Right lobe of liver (tissue), 6 donors: ENCODE measurements around the gene PPP5C. TPM values are rescaled to one million over a fixed set of nuclear protein-coding genes. Genes with fewer than 3 reads are reported as not detected.

Experiments
- ATAC-seq, 4 donors: fragments of 200-7000 bp; cut with Tn5 transposase; one replicate each; pipeline ENCODE4 v1.9.1; 2020; ENCODE audit warnings: mild to moderate bottlenecking in 4 of 4, moderate library complexity in 4 of 4
- DNase-seq, 3 donors: peaks; one replicate each; pipeline ENCODE4 v3.0.0-alpha.2; 2020
- H3K27ac ChIP-seq, 3 donors: fragments of 200-600 bp; one replicate each; pipeline ENCODE4 v1.8.0; 2022
- H3K27me3 ChIP-seq, 2 donors: fragments of 200-600 bp; one replicate each; pipeline ENCODE4 v1.8.0; 2022
- H3K36me3 ChIP-seq, 4 donors: fragments of 200-600 bp; sonication (generic) in 1 of 4; one replicate each; pipeline versions ENCODE4 v1.5.1 to v1.8.0; 2017 to 2022; ENCODE audit warnings: control low read depth in 1 of 4
- H3K4me1 ChIP-seq, 4 donors: fragments of 200-600 bp; sonication (generic) in 1 of 4; one replicate each; pipeline versions ENCODE4 v1.5.1 to v1.8.0; 2017 to 2022; ENCODE audit warnings: control low read depth in 1 of 4
- H3K4me3 ChIP-seq, 3 donors: fragments of 200-600 bp; one replicate each; pipeline ENCODE4 v1.8.0; 2022
- H3K9me3 ChIP-seq, 4 donors: fragments of 200-600 bp; sonication (generic) in 1 of 4; one replicate each; pipeline versions ENCODE4 v1.5.1 to v1.8.0; 2017 to 2022; ENCODE audit warnings: control low read depth in 1 of 4
- POLR2A ChIP-seq: fragments of 450-650 bp; IDR thresholded peaks from one replicate; pipeline ENCODE4 v1.6.1; 2017; ENCODE audit warnings: antibody characterized with exemption, mild to moderate bottlenecking
- WGBS: methylation state at CpG from one replicate; pipeline ENCODE4 v1.1.6; 2018; ENCODE audit warnings: low coverage, low lambda C conversion rate; ENCODE audit not compliant: insufficient coverage; ENCODE audit errors: missing lambda C conversion rate; 5-methylcytosine and 5-hydroxymethylcytosine counted together
- intact Hi-C, 2 donors: fragments of 100-400 bp; cut with DNase I; formaldehyde crosslinking; loops; one replicate each; pipeline versions ENCODE4 v1.11.2 to v1.14.1; 2022
- total RNA-seq, 6 experiments: library from RNA; depleted of rRNA in 2 of 6; stranded (reverse); fragments of >200 nt in 2 of 6; fragmentation: NEBNext Ultra II Directional in 3 of 6; extraction: Animal tissue kit (Norgen Biotek cat#: 25700) in 3 of 6; gene quantifications; one replicate each; pipeline versions ENCODE4 v1.1.0 to v1.2.4, GENCODE V29; 2016 to 2023
- TF ChIP-seq, protein P1 (sequence below), 4 donors: fragments of 200-600 bp in 3 of 4; fragments of 450-650 bp in 1 of 4; IDR thresholded peaks; one replicate each; pipeline versions ENCODE4 v1.5.1 to v1.8.0; 2016 to 2022; ENCODE audit warnings: antibody characterized with exemption in 4 of 4, mild to moderate bottlenecking in 2 of 4
- donor health status: DM: no; HTN: yes; CAD: no.
- donor health status: DM: no; HTN: no; CAD: no.
- donor health status: DM: no; HTN: no; CAD: no.
- donor health status: DM: no; HTN: yes; CAD: no.
- donor health status: DM: no; HTN: yes; CAD: no.

PPP5C gene
- total RNA-seq, 6 experiments from 2014 or later: 23.9 to 47.8 (median 36.0) TPM

DNA sequence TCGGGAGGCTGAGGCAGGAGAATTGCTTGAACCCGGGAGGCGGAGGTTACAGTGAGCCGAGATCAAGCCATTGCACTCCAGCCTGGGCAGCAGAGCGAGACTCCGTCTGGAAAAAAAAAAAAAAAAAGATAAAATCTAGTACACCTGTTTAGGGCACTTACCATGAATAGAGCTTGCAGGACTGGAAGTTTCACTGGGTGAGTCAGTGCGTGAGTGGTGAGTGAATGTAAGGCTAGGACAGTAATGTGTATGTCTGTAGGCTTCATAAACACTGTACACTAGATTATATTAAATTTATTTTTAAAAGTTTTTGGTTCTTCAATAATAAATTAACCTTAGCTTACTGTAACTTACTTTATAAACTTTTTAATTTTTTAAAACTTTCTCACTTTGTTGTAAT, 22.9 kb downstream of the PPP5C start:
- intact Hi-C loops: no loop called here
- Histone ChIP-seq H3K9me3 (no peaks in the 10 kb centered on the region), H3K27me3 (no peaks in the 10 kb centered on the region), H3K36me3 (peaks cover 0 to 5% (median 2%) of the 10 kb centered on the region in 4 donors), H3K27ac (no peak overlapping the region), H3K4me3 (no peak overlapping the region), H3K4me1 (peaks cover 0 to 21% (median 10%) of the 10 kb centered on the region in 4 donors)
- no peak for DNase-seq
- 79% methylated on average over 4 of the region's 7 CpGs for WGBS
- ATAC-seq: no peak
- TF ChIP-seq, protein P1, sequence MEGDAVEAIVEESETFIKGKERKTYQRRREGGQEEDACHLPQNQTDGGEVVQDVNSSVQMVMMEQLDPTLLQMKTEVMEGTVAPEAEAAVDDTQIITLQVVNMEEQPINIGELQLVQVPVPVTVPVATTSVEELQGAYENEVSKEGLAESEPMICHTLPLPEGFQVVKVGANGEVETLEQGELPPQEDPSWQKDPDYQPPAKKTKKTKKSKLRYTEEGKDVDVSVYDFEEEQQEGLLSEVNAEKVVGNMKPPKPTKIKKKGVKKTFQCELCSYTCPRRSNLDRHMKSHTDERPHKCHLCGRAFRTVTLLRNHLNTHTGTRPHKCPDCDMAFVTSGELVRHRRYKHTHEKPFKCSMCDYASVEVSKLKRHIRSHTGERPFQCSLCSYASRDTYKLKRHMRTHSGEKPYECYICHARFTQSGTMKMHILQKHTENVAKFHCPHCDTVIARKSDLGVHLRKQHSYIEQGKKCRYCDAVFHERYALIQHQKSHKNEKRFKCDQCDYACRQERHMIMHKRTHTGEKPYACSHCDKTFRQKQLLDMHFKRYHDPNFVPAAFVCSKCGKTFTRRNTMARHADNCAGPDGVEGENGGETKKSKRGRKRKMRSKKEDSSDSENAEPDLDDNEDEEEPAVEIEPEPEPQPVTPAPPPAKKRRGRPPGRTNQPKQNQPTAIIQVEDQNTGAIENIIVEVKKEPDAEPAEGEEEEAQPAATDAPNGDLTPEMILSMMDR (IDR thresholded peaks at IDR 0.05): no peak
- no peak for TF ChIP-seq POLR2A

DNA sequence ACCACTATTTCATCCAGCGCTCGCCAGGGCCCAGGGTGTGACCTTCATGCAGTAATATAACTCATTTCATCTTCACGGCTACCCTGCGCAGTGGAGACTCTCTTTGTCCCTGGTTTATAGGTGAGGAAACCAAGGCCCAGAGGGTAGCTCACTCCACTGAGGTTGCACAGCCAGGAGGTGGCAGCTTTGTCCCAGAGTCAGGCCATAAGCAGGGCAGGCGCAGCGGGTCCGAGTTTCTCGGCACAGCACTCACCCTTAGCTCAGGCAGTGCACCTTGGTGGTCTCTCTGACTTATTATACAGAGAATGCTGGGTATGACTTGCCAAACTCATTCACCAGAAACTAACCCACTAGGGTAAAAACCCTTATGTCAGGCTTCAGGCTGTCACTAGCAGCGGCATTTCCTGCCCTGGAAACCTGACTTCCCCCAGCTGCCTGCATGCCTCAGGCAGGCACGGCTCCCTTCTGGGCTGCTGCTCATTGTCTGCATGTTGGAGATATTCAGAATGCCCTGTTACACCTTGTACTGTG, 24.5 kb downstream of the PPP5C start:
- intact Hi-C loops: no loop called here

DNA sequence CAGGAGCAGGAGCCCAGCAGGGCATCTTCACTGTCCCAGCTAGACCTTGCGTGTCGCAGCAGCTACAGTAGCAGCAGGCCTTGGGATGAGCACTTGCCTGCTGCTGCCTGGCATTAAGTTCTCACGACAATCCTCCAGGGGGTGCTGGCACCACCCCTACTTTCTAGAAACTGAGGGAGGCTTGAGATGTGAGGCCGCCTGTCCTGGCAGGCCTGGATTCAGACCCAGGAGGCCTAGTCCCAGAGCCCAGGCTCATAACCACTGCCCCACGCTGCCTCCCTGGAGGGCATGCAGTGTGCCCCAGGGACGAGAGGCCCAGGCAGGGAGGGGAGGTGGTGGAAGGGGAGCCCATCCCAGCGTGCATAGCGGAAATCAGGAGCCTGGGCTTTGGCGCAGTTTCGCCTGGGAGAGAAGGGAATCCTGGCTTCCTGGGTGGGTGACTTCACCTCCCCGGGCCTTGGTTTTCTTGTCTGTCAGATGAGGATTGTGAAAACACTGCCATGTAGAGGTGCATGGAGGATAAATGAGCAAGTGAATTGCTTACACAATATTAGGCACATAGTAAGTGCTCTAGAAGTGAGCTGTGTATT, 26.1 kb downstream of the PPP5C start:
- intact Hi-C loops: no loop called here
- Histone ChIP-seq H3K27ac (peak overlapping the region in 1 of 3 donors; percentile 38), H3K27me3 (no peaks in the 10 kb centered on the region), H3K4me1 (peaks cover 0 to 15% (median 6%) of the 10 kb centered on the region in 4 donors), H3K9me3 (no peaks in the 10 kb centered on the region), H3K36me3 (peaks cover 0 to 21% (median 7%) of the 10 kb centered on the region in 4 donors), H3K4me3 (no peak overlapping the region)
- DNase-seq (peak; percentile 17 to 46 (median 45)), ATAC-seq (no peak)
- WGBS: 86% methylated on average over 1 of the region's 11 CpGs
- no peak for TF ChIP-seq POLR2A
- TF ChIP-seq, protein P1 (IDR thresholded peaks at IDR 0.05): no peak

More for the DNA sequence above, 24.5 kb downstream of the PPP5C start:
- 72% methylated on average over 7 of the region's 10 CpGs for WGBS
- Histone ChIP-seq H3K4me1 (peaks cover 0 to 15% (median 5%) of the 10 kb centered on the region in 4 donors), H3K4me3 (no peak overlapping the region), H3K9me3 (no peaks in the 10 kb centered on the region), H3K27me3 (no peaks in the 10 kb centered on the region), H3K36me3 (peaks cover 0 to 8% (median 2%) of the 10 kb centered on the region in 4 donors), H3K27ac (no peak overlapping the region)
- TF ChIP-seq, protein P1 (IDR thresholded peaks at IDR 0.05): no peak
- no peak for TF ChIP-seq POLR2A
- DNase-seq (peak; percentile 11 to 50 (median 39)), ATAC-seq (no peak)

DNA sequence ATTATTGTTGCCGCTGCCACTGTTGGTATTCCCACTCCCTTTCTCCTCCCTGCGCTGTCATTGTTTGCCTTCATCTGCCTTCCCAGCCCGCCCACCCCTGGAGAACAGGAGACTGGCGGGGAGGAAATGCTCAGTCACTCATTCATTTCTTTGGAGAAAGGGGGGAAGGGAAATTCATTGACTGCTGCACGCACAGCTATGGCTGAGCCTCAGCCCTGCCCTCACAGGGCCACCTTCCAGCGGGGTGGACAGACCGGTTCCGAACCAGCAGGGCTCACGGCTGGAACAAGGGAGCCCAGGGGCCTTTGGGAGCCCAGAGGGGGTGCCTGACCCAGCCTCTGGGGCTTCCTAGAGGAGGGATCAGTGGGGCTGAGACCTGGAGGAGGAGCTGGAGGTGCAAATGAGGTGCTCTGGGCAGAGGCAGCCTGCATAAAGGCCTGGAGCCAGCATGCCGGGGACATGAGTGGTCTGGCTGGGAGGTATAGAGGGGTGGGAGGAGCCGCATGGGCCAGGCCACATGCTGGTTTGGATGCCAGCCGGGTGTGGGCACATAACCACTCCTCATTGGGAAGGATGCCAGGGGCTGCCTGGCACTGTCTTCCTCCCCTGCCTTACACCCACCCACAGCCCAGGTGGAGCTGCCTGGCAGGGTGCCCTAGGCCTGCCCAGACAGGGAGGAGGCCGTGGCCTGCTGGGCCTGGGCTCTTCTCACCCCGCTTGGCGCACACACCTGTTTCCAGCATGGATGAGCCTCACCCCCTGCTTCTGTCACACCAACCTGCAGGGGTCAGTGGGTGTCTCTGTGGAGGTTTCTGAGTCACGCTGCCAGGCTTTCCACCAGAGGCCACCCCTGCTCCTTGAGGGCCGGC, 26.8 kb downstream of the PPP5C start:
- Histone ChIP-seq H3K9me3 (no peaks in the 10 kb centered on the region), H3K27ac (peak overlapping the region in 2 of 3 donors; percentile 11 to 38), H3K4me3 (no peak overlapping the region), H3K27me3 (no peaks in the 10 kb centered on the region), H3K4me1 (peaks cover 0 to 15% (median 7%) of the 10 kb centered on the region in 4 donors), H3K36me3 (peaks cover 0 to 27% (median 7%) of the 10 kb centered on the region in 4 donors)
- intact Hi-C loops: no loop called here
- DNase-seq (peak; percentile 91 to 95 (median 95)), ATAC-seq (peak; percentile 87 to 90 (median 89))
- WGBS: 79% methylated on average over 3 of the region's 17 CpGs
- no peak for TF ChIP-seq POLR2A
- TF ChIP-seq, protein P1 (IDR thresholded peaks at IDR 0.05): peak in 1 of 4 donors; percentile 13
